Liver (tissue), 9 donors: Measurements from ENCODE around the gene ECI1. TPM values are rescaled to one million over a fixed set of nuclear protein-coding genes. Genes with fewer than 3 reads are reported as not detected.

Experiments
- DNase-seq: peaks from one replicate; pipeline ENCODE4 v3.0.0-alpha.2; 2017; ENCODE audit warnings: low spot score
- H3K27ac ChIP-seq, 2 donors: one replicate each; pipeline ENCODE4 v1.7.0; 2013; ENCODE audit warnings: inconsistent platforms in 2 of 2, low read length in 2 of 2, control low read depth in 1 of 2, low read depth in 1 of 2, mild to moderate bottlenecking in 1 of 2
- H3K27me3 ChIP-seq, 4 donors: one replicate each; pipeline versions ENCODE4 v1.6.1 to v1.7.0; 2013; ENCODE audit warnings: low read length in 3 of 4, inconsistent platforms in 1 of 4, mild to moderate bottlenecking in 1 of 4, moderate library complexity in 1 of 4; ENCODE audit not compliant: control insufficient read depth in 4 of 4, insufficient read depth in 4 of 4
- H3K36me3 ChIP-seq, 4 donors: one replicate each; pipeline versions ENCODE4 v1.6.1 to v1.7.0; 2013; ENCODE audit warnings: low read length in 3 of 4, mild to moderate bottlenecking in 3 of 4, low read depth in 1 of 4, moderate library complexity in 1 of 4; ENCODE audit not compliant: control insufficient read depth in 4 of 4, insufficient read depth in 3 of 4
- H3K4me1 ChIP-seq, 4 donors: one replicate each; pipeline versions ENCODE4 v1.6.1 to v1.7.0; 2013; ENCODE audit warnings: low read length in 3 of 4, mild to moderate bottlenecking in 3 of 4, moderate library complexity in 1 of 4; ENCODE audit not compliant: control insufficient read depth in 4 of 4, insufficient read depth in 4 of 4
- H3K4me3 ChIP-seq, 3 donors: one replicate each; pipeline versions ENCODE4 v1.6.1 to v1.7.0; 2013; ENCODE audit warnings: low read length in 3 of 3, control low read depth in 1 of 3, low read depth in 1 of 3, mild to moderate bottlenecking in 1 of 3
- H3K9ac ChIP-seq, 2 donors: one replicate each; pipeline ENCODE4 v1.7.0; 2013; ENCODE audit warnings: low read length in 2 of 2, mild to moderate bottlenecking in 2 of 2, moderate library complexity in 2 of 2, control low read depth in 1 of 2, low read depth in 1 of 2
- H3K9me3 ChIP-seq, 4 donors: one replicate each; pipeline versions ENCODE4 v1.6.1 to v1.7.0; 2013; ENCODE audit warnings: low read length in 3 of 4; ENCODE audit not compliant: control insufficient read depth in 4 of 4
- EGR1 ChIP-seq, 2 donors: IDR thresholded peaks; 2 replicates each; pipeline ENCODE4 v1.6.1; 2016 to 2018; ENCODE audit warnings: antibody characterized with exemption in 2 of 2, low read depth in 2 of 2
- FOXA2 ChIP-seq: IDR thresholded peaks from 2 replicates; pipeline ENCODE4 v1.6.1; 2016; ENCODE audit warnings: antibody characterized with exemption
- GABPA ChIP-seq, 2 donors: IDR thresholded peaks in 1 of 2; conservative IDR thresholded peaks in 1 of 2; 2 replicates each; pipeline ENCODE4 v1.6.1; 2016; ENCODE audit warnings: antibody characterized with exemption in 2 of 2, mild to moderate bottlenecking in 1 of 2, moderate library complexity in 1 of 2
- HNF4A ChIP-seq, 2 donors: conservative IDR thresholded peaks; 2 replicates each; pipeline ENCODE4 v1.6.1; 2016; ENCODE audit warnings: antibody characterized with exemption in 2 of 2, mild to moderate bottlenecking in 2 of 2
- HNF4G ChIP-seq: IDR thresholded peaks from 2 replicates; pipeline ENCODE4 v1.6.1; 2016; ENCODE audit warnings: antibody characterized with exemption
- JUND ChIP-seq, 2 donors: IDR thresholded peaks; 2 replicates each; pipeline ENCODE4 v1.6.1; 2016; ENCODE audit warnings: antibody characterized with exemption in 2 of 2
- NR2F2 ChIP-seq: IDR thresholded peaks from 2 replicates; pipeline ENCODE4 v1.6.1; 2016; ENCODE audit warnings: antibody characterized with exemption
- RAD21 ChIP-seq, 2 donors: IDR thresholded peaks; 2 replicates each; pipeline ENCODE4 v1.6.1; 2016; ENCODE audit warnings: antibody characterized with exemption in 2 of 2, mild to moderate bottlenecking in 2 of 2
- RXRA ChIP-seq, 2 donors: IDR thresholded peaks; 2 replicates each; pipeline ENCODE4 v1.6.1; 2017 to 2018; ENCODE audit warnings: antibody characterized with exemption in 2 of 2, mild to moderate bottlenecking in 1 of 2
- SP1 ChIP-seq: IDR thresholded peaks from 2 replicates; pipeline ENCODE4 v1.6.1; 2018; ENCODE audit warnings: antibody characterized with exemption, mild to moderate bottlenecking
- TAF1 ChIP-seq: conservative IDR thresholded peaks from 2 replicates; pipeline ENCODE4 v1.6.1; 2016; ENCODE audit warnings: antibody characterized with exemption, mild to moderate bottlenecking
- YY1 ChIP-seq: IDR thresholded peaks from 2 replicates; pipeline ENCODE4 v1.6.1; 2016; ENCODE audit warnings: antibody characterized with exemption, mild to moderate bottlenecking
- WGBS: extraction: QIAGEN DNeasy Blood & Tissue Kit; methylation state at CpG from one replicate; pipeline ENCODE4 v1.1.7; 2013; 5-methylcytosine and 5-hydroxymethylcytosine counted together
- polyA plus RNA-seq, 2 donors: library from polyadenylated mRNA; stranded (reverse) in 1 of 2; unstranded in 1 of 2; fragments of 200-250 nt in 1 of 2; fragments of >200 nt in 1 of 2; fragmentation: Nextera tagmentation in 1 of 2; extraction: Ambion mirVana in 1 of 2; gene quantifications; one replicate each; pipeline versions ENCODE4 v1.2.1 to v1.2.3, GENCODE V29; 2013 to 2015
- total RNA-seq, 2 donors: library from RNA; depleted of rRNA; stranded (reverse); fragments of >200 nt; gene quantifications; one replicate each; pipeline ENCODE4 v1.2.3, GENCODE V29; 2014
- TF ChIP-seq, protein P1 (sequence below): fragments of 150-350 bp; IDR thresholded peaks from 2 replicates; pipeline ENCODE4 v1.5.1; 2017; ENCODE audit warnings: improper control_type of control experiment, low read depth, low read length; ENCODE audit not compliant: missing input control
- TF ChIP-seq, protein P2 (sequence below): IDR thresholded peaks from 2 replicates; pipeline ENCODE4 v1.6.1; 2016; ENCODE audit warnings: antibody characterized with exemption
- TF ChIP-seq, protein P3 (sequence below): IDR thresholded peaks from 2 replicates; pipeline ENCODE4 v1.6.1; 2016; ENCODE audit warnings: antibody characterized with exemption
- TF ChIP-seq, protein P4 (sequence below): IDR thresholded peaks from 2 replicates; pipeline ENCODE4 v1.6.1; 2016; ENCODE audit warnings: antibody characterized with exemption, mild to moderate bottlenecking
- TF ChIP-seq, protein P5 (sequence below): IDR thresholded peaks from 2 replicates; pipeline ENCODE4 v1.6.1; 2016; ENCODE audit warnings: antibody characterized with exemption
- donor health status: healthy.
- donor health status: healthy.
- donor health status: healthy.
- donor health status: healthy.
- donor health status: healthy.

ECI1 gene
- total and polyA plus RNA-seq, 4 donors: 36.8 to 107 (median 79.5) TPM

GRCh38 chr16:2278272-2278608 lies 26.9 kb upstream of the ECI1 start:
- no peak overlapping the region for H3K4me3 ChIP-seq
- no peak overlapping the region for H3K9ac ChIP-seq
- WGBS: 81% methylated on average over 14 of the region's 14 CpGs
- no peaks in the 10 kb centered on the region for H3K9me3 ChIP-seq
- H3K27me3 ChIP-seq: no peaks in the 10 kb centered on the region
- no peaks in the 10 kb centered on the region for H3K4me1 ChIP-seq
- no peak for DNase-seq
- no peaks in the 10 kb centered on the region for H3K36me3 ChIP-seq
- TF ChIP-seq NR2F2 (no peak), FOXA2 (no peak), RAD21 (IDR thresholded peaks at IDR 0.05) (no peak), RXRA (IDR thresholded peaks at IDR 0.05) (no peak), GABPA (IDR thresholded peaks at IDR 0.05 in 1 of 2, conservative IDR thresholded peaks at IDR 0.05 in 1 of 2) (no peak), EGR1 (IDR thresholded peaks at IDR 0.05; ENCODE audit: low read depth in 2 of 2) (no peak), HNF4A (conservative IDR thresholded peaks at IDR 0.05) (no peak), SP1 (no peak), HNF4G (no peak), TAF1 (no peak), JUND (IDR thresholded peaks at IDR 0.05) (no peak)
- TF ChIP-seq, protein P1, sequence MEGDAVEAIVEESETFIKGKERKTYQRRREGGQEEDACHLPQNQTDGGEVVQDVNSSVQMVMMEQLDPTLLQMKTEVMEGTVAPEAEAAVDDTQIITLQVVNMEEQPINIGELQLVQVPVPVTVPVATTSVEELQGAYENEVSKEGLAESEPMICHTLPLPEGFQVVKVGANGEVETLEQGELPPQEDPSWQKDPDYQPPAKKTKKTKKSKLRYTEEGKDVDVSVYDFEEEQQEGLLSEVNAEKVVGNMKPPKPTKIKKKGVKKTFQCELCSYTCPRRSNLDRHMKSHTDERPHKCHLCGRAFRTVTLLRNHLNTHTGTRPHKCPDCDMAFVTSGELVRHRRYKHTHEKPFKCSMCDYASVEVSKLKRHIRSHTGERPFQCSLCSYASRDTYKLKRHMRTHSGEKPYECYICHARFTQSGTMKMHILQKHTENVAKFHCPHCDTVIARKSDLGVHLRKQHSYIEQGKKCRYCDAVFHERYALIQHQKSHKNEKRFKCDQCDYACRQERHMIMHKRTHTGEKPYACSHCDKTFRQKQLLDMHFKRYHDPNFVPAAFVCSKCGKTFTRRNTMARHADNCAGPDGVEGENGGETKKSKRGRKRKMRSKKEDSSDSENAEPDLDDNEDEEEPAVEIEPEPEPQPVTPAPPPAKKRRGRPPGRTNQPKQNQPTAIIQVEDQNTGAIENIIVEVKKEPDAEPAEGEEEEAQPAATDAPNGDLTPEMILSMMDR: no peak
- TF ChIP-seq, protein P2, sequence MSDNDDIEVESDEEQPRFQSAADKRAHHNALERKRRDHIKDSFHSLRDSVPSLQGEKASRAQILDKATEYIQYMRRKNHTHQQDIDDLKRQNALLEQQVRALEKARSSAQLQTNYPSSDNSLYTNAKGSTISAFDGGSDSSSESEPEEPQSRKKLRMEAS: no peak
- TF ChIP-seq, protein P3, sequence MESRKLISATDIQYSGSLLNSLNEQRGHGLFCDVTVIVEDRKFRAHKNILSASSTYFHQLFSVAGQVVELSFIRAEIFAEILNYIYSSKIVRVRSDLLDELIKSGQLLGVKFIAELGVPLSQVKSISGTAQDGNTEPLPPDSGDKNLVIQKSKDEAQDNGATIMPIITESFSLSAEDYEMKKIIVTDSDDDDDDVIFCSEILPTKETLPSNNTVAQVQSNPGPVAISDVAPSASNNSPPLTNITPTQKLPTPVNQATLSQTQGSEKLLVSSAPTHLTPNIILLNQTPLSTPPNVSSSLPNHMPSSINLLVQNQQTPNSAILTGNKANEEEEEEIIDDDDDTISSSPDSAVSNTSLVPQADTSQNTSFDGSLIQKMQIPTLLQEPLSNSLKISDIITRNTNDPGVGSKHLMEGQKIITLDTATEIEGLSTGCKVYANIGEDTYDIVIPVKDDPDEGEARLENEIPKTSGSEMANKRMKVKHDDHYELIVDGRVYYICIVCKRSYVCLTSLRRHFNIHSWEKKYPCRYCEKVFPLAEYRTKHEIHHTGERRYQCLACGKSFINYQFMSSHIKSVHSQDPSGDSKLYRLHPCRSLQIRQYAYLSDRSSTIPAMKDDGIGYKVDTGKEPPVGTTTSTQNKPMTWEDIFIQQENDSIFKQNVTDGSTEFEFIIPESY: no peak
- H3K27ac ChIP-seq: no peak overlapping the region

GRCh38 chr16:2277466-2278271 lies 26.3 kb upstream of the ECI1 start:
- Histone ChIP-seq H3K36me3 (no peaks in the 10 kb centered on the region), H3K27me3 (no peaks in the 10 kb centered on the region), H3K9me3 (no peaks in the 10 kb centered on the region), H3K9ac (no peak overlapping the region), H3K4me1 (no peaks in the 10 kb centered on the region), H3K27ac (no peak overlapping the region), H3K4me3 (no peak overlapping the region)
- WGBS: 89% methylated on average over 25 of the region's 25 CpGs
- no peak for DNase-seq
- no peak for TF ChIP-seq JUND (IDR thresholded peaks at IDR 0.05)
- no peak for TF ChIP-seq HNF4G
- TF ChIP-seq, protein P4, sequence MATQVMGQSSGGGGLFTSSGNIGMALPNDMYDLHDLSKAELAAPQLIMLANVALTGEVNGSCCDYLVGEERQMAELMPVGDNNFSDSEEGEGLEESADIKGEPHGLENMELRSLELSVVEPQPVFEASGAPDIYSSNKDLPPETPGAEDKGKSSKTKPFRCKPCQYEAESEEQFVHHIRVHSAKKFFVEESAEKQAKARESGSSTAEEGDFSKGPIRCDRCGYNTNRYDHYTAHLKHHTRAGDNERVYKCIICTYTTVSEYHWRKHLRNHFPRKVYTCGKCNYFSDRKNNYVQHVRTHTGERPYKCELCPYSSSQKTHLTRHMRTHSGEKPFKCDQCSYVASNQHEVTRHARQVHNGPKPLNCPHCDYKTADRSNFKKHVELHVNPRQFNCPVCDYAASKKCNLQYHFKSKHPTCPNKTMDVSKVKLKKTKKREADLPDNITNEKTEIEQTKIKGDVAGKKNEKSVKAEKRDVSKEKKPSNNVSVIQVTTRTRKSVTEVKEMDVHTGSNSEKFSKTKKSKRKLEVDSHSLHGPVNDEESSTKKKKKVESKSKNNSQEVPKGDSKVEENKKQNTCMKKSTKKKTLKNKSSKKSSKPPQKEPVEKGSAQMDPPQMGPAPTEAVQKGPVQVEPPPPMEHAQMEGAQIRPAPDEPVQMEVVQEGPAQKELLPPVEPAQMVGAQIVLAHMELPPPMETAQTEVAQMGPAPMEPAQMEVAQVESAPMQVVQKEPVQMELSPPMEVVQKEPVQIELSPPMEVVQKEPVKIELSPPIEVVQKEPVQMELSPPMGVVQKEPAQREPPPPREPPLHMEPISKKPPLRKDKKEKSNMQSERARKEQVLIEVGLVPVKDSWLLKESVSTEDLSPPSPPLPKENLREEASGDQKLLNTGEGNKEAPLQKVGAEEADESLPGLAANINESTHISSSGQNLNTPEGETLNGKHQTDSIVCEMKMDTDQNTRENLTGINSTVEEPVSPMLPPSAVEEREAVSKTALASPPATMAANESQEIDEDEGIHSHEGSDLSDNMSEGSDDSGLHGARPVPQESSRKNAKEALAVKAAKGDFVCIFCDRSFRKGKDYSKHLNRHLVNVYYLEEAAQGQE: no peak
- TF ChIP-seq, protein P5, sequence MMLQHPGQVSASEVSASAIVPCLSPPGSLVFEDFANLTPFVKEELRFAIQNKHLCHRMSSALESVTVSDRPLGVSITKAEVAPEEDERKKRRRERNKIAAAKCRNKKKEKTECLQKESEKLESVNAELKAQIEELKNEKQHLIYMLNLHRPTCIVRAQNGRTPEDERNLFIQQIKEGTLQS: no peak
- no peak for TF ChIP-seq RAD21 (IDR thresholded peaks at IDR 0.05)
- TF ChIP-seq, protein P3: no peak
- no peak for TF ChIP-seq YY1
- TF ChIP-seq GABPA (IDR thresholded peaks at IDR 0.05 in 1 of 2, conservative IDR thresholded peaks at IDR 0.05 in 1 of 2): no peak
- no peak for TF ChIP-seq SP1
- TF ChIP-seq NR2F2: no peak
- no peak for TF ChIP-seq RXRA (IDR thresholded peaks at IDR 0.05)
- TF ChIP-seq, protein P2: no peak
- TF ChIP-seq FOXA2: no peak
- TF ChIP-seq TAF1: no peak
- TF ChIP-seq EGR1 (IDR thresholded peaks at IDR 0.05; ENCODE audit: low read depth in 2 of 2): no peak
- TF ChIP-seq HNF4A (conservative IDR thresholded peaks at IDR 0.05): no peak
- TF ChIP-seq, protein P1: no peak
